Mammary epithelial cell (primary cell): Measurements from ENCODE around the gene NDST3.

ENCODE experiments used
- CTCF ChIP-seq, 2 donors: IDR thresholded peaks in 1 of 2; conservative IDR thresholded peaks in 1 of 2; 2 replicates each; pipeline ENCODE4 v1.5.1; 2011 to 2012; ENCODE audit warnings: inconsistent platforms in 2 of 2, low read length in 2 of 2, mild to moderate bottlenecking in 2 of 2, control low read depth in 1 of 2, low read depth in 1 of 2; ENCODE audit not compliant: insufficient read depth in 1 of 2; ENCODE audit errors: extremely low read depth in 1 of 2
- EZH2 ChIP-seq: IDR thresholded peaks from 2 replicates; pipeline ENCODE4 v1.6.1; 2012; ENCODE audit warnings: low read length, inconsistent platforms, borderline replicate concordance

- TF ChIP-seq CTCF (conservative IDR thresholded peaks at IDR 0.05 in 1 of 2, IDR thresholded peaks at IDR 0.05 in 1 of 2; ENCODE audit: extremely low read depth in 1 of 2, insufficient read depth in 1 of 2, low read depth in 1 of 2, low read length in 2 of 2): no peak
- TF ChIP-seq EZH2: no peak
Observed at GRCh38 chr4:118286685-118287084, 252.4 kb downstream of the NDST3 start.
